Smooth muscle cell (in vitro differentiated cells): ENCODE measurements around the gene ZNF549. TPM values are rescaled to one million over a fixed set of nuclear protein-coding genes. Genes with fewer than 3 reads are reported as not detected.
"Not testable (repeated sequence)": the region's sequence is repeated elsewhere in the genome, so short reads cannot be mapped to it uniquely, and the experiment has no call there.

Experiments
- DNase-seq: peaks from one replicate; lab custom pipeline; 2025; ENCODE audit not compliant: unreplicated experiment; lab: John Stamatoyannopoulos, UW
- H2AFZ ChIP-seq: fragments of 200-600 bp; sonication (generic); 2 replicates; pipeline ENCODE4 v1.6.0; 2016; ENCODE audit warnings: antibody characterized with exemption, low read depth, mild to moderate bottlenecking
- H3F3A ChIP-seq: fragments of 200-600 bp; sonication (generic); 2 replicates; pipeline ENCODE4 v1.6.0; 2017; ENCODE audit warnings: antibody characterized with exemption, low read depth
- H3K27ac ChIP-seq: fragments of 200-600 bp; sonication (generic); 2 replicates; pipeline ENCODE4 v1.5.1; 2016; ENCODE audit warnings: low read depth, mild to moderate bottlenecking
- H3K27me3 ChIP-seq: fragments of 200-600 bp; sonication (generic); 2 replicates; pipeline ENCODE4 v1.6.1; 2016; ENCODE audit warnings: low read depth, mild to moderate bottlenecking
- H3K36me3 ChIP-seq: fragments of 200-600 bp; sonication (generic); 2 replicates; pipeline ENCODE4 v1.5.1; 2016; ENCODE audit warnings: low read depth
- H3K4me1 ChIP-seq: fragments of 200-600 bp; sonication (generic); 2 replicates; pipeline ENCODE4 v1.5.1; 2016; ENCODE audit warnings: low read depth
- H3K4me2 ChIP-seq: fragments of 200-600 bp; sonication (generic); 2 replicates; pipeline ENCODE4 v1.6.0; 2016; ENCODE audit warnings: mild to moderate bottlenecking
- H3K4me3 ChIP-seq: fragments of 200-600 bp; sonication (generic); 2 replicates; pipeline ENCODE4 v1.5.1; 2016; ENCODE audit warnings: mild to moderate bottlenecking
- H3K79me2 ChIP-seq: fragments of 200-600 bp; sonication (generic); 2 replicates; pipeline ENCODE4 v1.6.0; 2016; ENCODE audit warnings: low read depth, mild to moderate bottlenecking
- H3K9ac ChIP-seq: fragments of 200-600 bp; sonication (generic); 2 replicates; pipeline ENCODE4 v1.6.0; 2016; ENCODE audit warnings: low read depth
- H3K9me3 ChIP-seq: fragments of 200-600 bp; sonication (generic); replicated peaks from 2 replicates; pipeline ENCODE4 v1.5.1; 2016; ENCODE audit warnings: low read depth
- H4K20me1 ChIP-seq: fragments of 200-600 bp; sonication (generic); 2 replicates; pipeline ENCODE4 v1.6.0; 2016; ENCODE audit warnings: low read depth
- CTCF ChIP-seq: fragments of 200-600 bp; sonication (generic); IDR thresholded peaks from 2 replicates; pipeline ENCODE4 v1.5.1; 2017; ENCODE audit warnings: borderline replicate concordance, mild to moderate bottlenecking, antibody characterized with exemption; ENCODE audit not compliant: insufficient read depth, poor library complexity, severe bottlenecking
- WGBS: methylation state at CpG from one replicate; pipeline ENCODE4 v1.1.7; 2016; ENCODE audit warnings: low lambda C conversion rate; 5-methylcytosine and 5-hydroxymethylcytosine counted together
- polyA plus RNA-seq: library from polyadenylated mRNA; unstranded; fragments of >200 nt; fragmentation: Nextera tagmentation; extraction: Ambion mirVana; gene quantifications from 2 replicates; pipeline ENCODE4 v1.2.1, GENCODE V29; 2016
- total RNA-seq: library from RNA; depleted of rRNA; stranded (reverse); fragments of >200 nt; gene quantifications from 2 replicates; pipeline ENCODE4 v1.2.3, GENCODE V29; 2014

ZNF549 gene
- total RNA-seq: 7.0 TPM in 2 replicates
- 4.4 and 4.7 TPM in 2 replicates for polyA plus RNA-seq

GRCh38 chr19:57527136-57527881 lies at the start of gene ZNF549:
Gene ZNF549 (plus strand): TSS chr19:57527356. CDS start chr19:57527574, 218 bp downstream.
- WGBS: under 1% methylated on average over 64 of the region's 64 CpGs
- Histone ChIP-seq H4K20me1 (no peaks in the 10 kb centered on the region), H3K4me3 (peak within 1 kb of the TSS; percentile 90), H3F3A (no peaks in the 10 kb centered on the region), H3K27me3 (no peaks in the 10 kb centered on the region), H3K27ac (peak within 1 kb of the TSS; percentile 30), H3K4me2 (peak within 1 kb of the TSS; percentile 90), H3K79me2 (peaks cover 43% of the 10 kb centered on the region), H3K9ac (peak within 1 kb of the TSS; percentile 76), H3K36me3 (peaks cover 15% of the 10 kb centered on the region), H2AFZ (peak within 1 kb of the TSS; percentile 97), H3K9me3 (peaks cover 18% of the 10 kb centered on the region), H3K4me1 (peaks cover 9% of the 10 kb centered on the region)
- no peak for TF ChIP-seq CTCF
- DNase-seq: peak; percentile 29

- H3K27ac ChIP-seq: peak within 1 kb of the TSS; percentile 48
- 3% methylated on average over 56 of the region's 69 CpGs for WGBS
- not testable (repeated sequence) for H3K36me3 ChIP-seq, H3K27me3 ChIP-seq, H4K20me1 ChIP-seq, H3K9me3 ChIP-seq, H3K4me1 ChIP-seq, H3F3A ChIP-seq
- peak within 1 kb of the TSS; percentile 94 for H3K4me2 ChIP-seq
- DNase-seq: peak; percentile 17
- H3K4me3 ChIP-seq: peak within 1 kb of the TSS; percentile 98
- H3K79me2 ChIP-seq: peaks cover 18% of the 10 kb centered on the region
- peak within 1 kb of the TSS; percentile 97 for H2AFZ ChIP-seq
- peak within 1 kb of the TSS; percentile 86 for H3K9ac ChIP-seq
Measured at GRCh38 chr19:57487477-57488298, 39.5 kb upstream of the ZNF549 start, which contains the start of gene ZNF419. Gene ZNF419 (plus strand): TSS chr19:57487750. CDS start chr19:57487951, 201 bp downstream.

- not testable (repeated sequence) for H4K20me1 ChIP-seq, H3K27me3 ChIP-seq, DNase-seq, H3K9ac ChIP-seq, H3K9me3 ChIP-seq, H3K4me1 ChIP-seq, H3K27ac ChIP-seq, H3K36me3 ChIP-seq, H3F3A ChIP-seq, H2AFZ ChIP-seq
- Histone ChIP-seq H3K4me3 (peak overlapping the region; percentile 47), H3K79me2 (peaks cover 18% of the 10 kb centered on the region), H3K4me2 (peak overlapping the region; percentile 73)
- no CpG with 5 or more reads among the region's 1 CpG for WGBS
Measured at GRCh38 chr19:57488299-57488644, 38.9 kb upstream of the ZNF549 start.

GRCh38 chr19:57499332-57499679 lies 27.9 kb upstream of the ZNF549 start:
- H3K9me3 ChIP-seq, H3K4me1 ChIP-seq, H3K9ac ChIP-seq, H2AFZ ChIP-seq, H3K27me3 ChIP-seq, DNase-seq, H3F3A ChIP-seq, H3K27ac ChIP-seq, H3K36me3 ChIP-seq, H4K20me1 ChIP-seq: not testable (repeated sequence)
- peaks cover 29% of the 10 kb centered on the region for H3K79me2 ChIP-seq
- peak overlapping the region; percentile 83 for H3K4me2 ChIP-seq
- peak overlapping the region; percentile 84 for H3K4me3 ChIP-seq

GRCh38 chr19:57499680-57500395 lies 27.3 kb upstream of the ZNF549 start, which contains the start of gene ZNF773:
Gene ZNF773 (plus strand): TSS chr19:57499938. CDS start chr19:57500081, 143 bp downstream.
- not testable (repeated sequence) for H3K4me1 ChIP-seq, H3K36me3 ChIP-seq, H3K27me3 ChIP-seq, H3K27ac ChIP-seq, H4K20me1 ChIP-seq, H3K9me3 ChIP-seq, H3F3A ChIP-seq
- Histone ChIP-seq H3K9ac (peak within 1 kb of the TSS; percentile 86), H3K4me2 (peak within 1 kb of the TSS; percentile 83), H3K79me2 (peaks cover 29% of the 10 kb centered on the region), H2AFZ (peak within 1 kb of the TSS; percentile 4), H3K4me3 (peak within 1 kb of the TSS; percentile 84)
- peak; percentile 36 for DNase-seq
- WGBS: under 1% methylated on average over 61 of the region's 69 CpGs

GRCh38 chr19:57500400-57500799 lies 26.8 kb upstream of the ZNF549 start:
- not testable (repeated sequence) for H3K27ac ChIP-seq, H2AFZ ChIP-seq, H3K9ac ChIP-seq

More at GRCh38 chr19:57500400-57500799, 26.8 kb upstream of the ZNF549 start:
- Histone ChIP-seq H3K4me2 (peak overlapping the region; percentile 83), H3K79me2 (peaks cover 29% of the 10 kb centered on the region), H3K4me3 (peak overlapping the region; percentile 84)
- H3K4me1 ChIP-seq, H3K27me3 ChIP-seq, DNase-seq, H3K36me3 ChIP-seq, H3F3A ChIP-seq, H3K9me3 ChIP-seq, H4K20me1 ChIP-seq: not testable (repeated sequence)
- 22% methylated on average over 1 of the region's 4 CpGs for WGBS
